ENCODE results near the gene LAMTOR2.

The LAMTOR2 gene

GRCh38 chr1:156076609-156077429 is 22.2 kb downstream of the LAMTOR2 start:
- no peak for DNase-seq

GRCh38 chr1:156077430-156077760 is 22.8 kb downstream of the LAMTOR2 start:
- DNase-seq, result no peak

DNA sequence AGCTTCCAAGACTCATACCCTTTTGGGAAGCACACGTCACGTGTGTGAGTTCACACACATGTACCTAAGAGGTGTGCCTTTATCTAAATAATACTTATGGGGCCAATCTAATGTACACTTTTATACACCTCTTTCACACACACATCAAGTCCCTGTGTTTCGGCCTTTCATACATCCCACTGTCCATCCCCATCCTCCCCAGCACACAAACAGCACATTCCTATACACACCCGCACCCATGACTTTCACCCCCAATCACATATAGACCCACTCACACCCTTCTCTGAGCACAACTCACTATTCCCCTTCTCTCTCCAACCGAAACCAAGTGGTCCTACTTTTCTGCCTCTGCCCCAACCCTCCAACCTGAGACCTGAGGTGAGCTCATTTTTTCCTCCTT is 24.1 kb downstream of the LAMTOR2 start:
- no peak for DNase-seq

DNA sequence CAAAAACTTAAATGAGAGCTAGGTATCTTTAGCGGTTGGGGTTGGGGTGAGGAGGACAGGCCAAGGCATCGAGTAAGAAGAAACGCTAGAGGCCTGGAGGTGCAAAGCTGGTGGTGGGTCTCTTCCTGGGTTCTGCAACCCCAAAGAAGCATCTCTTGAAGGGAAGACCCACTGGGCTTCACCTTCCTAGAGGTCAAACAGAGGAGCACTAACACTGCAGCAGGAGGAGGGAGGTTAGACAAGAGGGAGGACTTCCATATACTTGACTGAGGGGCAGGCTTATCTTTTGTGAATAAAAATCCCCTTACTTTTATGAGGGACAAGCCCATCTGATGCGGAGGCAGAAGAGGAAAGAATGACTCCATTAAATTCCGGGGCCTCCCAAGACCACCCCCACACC is 25.2 kb downstream of the LAMTOR2 start:
- DNase-seq, result no peak

- DNase-seq, result no peak
These were observed 25.8 kb downstream of the LAMTOR2 start for GRCh38 chr1:156080241-156080862.

DNA sequence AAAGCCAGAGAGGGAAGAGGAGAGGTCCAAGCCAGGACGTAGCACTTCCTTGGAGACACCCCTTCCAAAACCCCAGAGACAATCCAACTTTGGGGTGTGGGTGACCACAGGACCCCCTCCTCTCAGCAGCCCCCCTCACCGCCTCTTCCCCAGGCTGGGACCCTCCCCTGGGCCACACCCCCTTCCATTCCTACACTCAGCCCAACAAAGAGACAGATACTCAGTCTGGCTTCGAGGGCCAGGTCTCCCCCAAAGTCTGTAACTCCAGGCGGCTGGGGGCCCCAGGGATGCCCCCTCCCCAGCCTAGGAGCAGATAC is 26.2 kb downstream of the LAMTOR2 start:
- no peak for DNase-seq

DNA sequence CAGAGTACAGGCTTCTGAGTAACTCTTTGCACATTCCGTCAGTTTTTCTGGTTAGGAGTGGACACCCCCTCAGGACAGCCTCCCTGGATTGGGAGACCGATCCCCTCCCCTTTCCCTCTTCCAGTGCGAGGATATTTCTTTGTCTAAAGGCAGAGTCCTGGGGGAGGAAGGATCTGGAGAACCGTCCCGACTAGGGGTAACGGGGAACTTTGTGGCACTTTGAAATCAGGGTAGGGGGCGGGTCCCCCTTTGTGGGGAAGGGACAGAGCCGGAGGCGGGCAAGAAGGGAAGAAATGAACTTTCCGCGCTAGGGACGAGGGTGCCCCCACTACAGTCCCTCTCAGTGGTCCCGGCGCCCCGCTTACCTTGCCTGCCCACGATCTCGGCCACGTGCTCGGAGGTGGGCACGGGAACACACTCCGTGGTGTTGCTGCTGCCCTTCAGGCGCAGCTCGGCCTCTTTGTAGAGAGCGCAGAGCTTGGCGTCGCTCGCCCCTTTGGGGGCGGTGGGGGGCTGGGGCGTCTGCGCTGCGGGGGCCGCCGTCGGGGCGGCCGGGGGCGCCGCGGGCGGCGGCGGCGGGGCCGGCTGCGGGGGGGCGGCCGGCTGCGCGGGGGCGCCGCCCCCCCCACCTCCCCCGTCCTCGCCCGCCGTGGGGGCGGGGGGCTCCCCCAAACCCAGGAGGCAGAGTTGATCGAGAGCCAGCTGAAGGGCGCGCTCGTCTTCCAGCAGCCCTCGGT is 26.8 kb downstream of the LAMTOR2 start:
- no peak for DNase-seq

DNA sequence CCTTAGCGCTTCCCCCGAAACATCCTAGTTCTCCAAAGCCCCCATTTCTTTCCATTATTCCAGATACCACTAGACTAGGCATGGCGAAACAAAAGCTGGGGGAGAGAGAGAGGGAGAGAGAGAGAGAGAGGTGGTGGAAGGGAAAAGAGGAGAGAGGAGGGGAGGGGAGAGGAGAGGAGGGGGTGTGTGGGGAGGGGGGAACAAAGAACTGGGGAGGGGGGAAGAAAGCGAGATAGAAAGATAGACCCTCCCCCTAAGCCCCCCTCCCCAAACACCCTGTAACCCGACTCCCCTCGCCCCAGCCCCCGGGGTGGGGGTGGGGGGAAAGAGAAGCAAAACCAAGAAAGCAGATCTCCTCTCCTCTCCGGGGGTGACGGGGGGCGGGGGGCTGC is 27.3 kb downstream of the LAMTOR2 start:
- no peak for DNase-seq

DNA sequence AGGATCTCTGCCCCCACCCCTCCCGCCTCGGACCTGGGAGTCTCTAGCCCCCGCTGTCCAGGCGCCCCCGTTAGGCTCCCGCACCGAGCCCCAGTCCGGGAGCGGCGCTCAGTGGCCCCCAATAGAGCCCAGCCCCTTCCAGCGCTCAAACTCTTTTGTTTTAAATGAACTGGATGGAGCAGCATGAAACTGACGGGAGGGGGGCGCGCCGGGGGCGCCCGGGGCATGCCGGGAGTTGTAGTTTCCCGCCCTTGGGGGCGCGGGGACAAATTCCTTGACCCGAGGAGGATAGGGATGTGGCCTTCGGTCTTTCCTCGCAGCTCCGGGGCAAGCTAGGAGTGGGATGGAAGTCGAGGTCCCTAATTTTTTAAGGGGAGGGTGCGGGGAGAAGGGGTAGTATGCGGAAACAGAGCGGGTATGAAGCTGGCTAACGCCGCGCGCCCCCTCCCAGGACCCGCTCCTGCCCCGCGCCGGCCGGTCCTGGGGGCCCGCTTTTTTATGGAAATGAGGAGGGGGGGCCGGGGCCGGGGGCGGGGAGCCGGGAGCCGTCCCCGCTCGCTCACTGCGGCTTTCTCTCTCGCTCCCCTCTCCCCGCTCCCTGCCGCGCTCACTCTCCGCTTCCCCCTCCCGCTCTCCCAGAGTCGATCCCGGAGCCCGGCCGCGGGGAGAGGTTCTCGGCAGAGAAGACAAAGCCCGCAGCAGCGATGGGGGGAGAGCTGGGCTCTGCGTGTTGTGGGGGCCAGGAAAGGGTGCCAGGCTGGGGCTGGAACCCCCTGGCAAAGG is 27.9 kb downstream of the LAMTOR2 start, which contains the start of gene MEX3A:
Gene MEX3A, minus strand, starts transcription at position 157 of the 783 bp plus-strand sequence. CDS start 467 bp downstream, outside the sequence.
- peak; percentile 29 for DNase-seq

- peak; percentile 78 for DNase-seq
These were observed 29.5 kb downstream of the LAMTOR2 start for GRCh38 chr1:156083800-156084790.

- no peak for DNase-seq
These were observed 31.7 kb downstream of the LAMTOR2 start for GRCh38 chr1:156086256-156086662.

GRCh38 chr1:156089704-156090103 is 35.1 kb downstream of the LAMTOR2 start:
- peak; percentile 16 for DNase-seq

GRCh38 chr1:156090138-156090839 is 35.7 kb downstream of the LAMTOR2 start:
- DNase-seq, result peak; percentile 52

DNA sequence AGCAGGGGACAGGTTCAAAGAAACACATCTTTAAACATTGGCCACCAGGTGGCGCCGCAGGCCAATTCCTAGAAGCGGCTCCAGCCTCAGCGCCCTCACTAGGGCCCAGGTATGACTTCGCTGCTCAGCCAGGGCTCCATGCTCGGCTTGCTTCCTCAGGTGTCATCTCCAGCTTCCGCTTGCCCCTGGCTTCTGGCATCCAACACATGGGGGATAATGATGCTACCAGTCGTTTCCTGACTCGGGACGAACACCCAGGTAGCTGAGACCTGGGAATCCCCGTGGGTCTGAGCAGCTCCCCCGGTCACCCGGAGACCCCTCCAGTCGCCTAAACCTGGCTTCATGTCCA is 36.2 kb downstream of the LAMTOR2 start:
- peak; percentile 52 for DNase-seq

GRCh38 chr1:156091610-156092009 is 37.0 kb downstream of the LAMTOR2 start:
- no peak for DNase-seq

DNA sequence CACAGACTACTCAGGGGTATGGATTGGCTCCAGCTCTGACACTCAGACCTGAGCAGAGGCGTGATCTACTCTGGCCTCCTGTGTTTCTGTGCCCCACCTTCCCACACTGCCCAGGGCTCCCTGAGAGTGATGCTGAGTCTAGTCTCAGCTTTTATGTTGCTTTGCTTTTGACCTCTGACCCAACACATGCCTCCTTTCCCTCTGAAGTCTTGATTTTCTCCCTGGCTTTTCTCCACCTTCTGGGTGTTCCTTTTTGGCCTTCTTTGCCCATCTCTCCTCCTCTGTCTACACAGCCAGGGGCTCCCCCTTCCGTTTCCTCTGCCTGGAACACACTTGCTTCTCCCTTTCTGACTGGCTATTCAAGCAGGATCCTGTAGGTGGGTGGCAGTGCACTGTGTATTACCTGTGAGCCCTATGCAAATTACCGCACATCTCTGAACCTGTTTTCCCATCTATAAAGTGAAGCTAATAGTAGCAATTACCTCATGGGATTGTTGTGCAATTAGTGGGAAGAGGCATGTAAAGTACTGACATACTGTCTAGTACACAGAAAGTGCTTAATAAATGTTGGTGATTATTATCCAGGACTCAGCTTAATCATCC is 41.4 kb downstream of the LAMTOR2 start:
- DNase-seq, result no peak

DNA sequence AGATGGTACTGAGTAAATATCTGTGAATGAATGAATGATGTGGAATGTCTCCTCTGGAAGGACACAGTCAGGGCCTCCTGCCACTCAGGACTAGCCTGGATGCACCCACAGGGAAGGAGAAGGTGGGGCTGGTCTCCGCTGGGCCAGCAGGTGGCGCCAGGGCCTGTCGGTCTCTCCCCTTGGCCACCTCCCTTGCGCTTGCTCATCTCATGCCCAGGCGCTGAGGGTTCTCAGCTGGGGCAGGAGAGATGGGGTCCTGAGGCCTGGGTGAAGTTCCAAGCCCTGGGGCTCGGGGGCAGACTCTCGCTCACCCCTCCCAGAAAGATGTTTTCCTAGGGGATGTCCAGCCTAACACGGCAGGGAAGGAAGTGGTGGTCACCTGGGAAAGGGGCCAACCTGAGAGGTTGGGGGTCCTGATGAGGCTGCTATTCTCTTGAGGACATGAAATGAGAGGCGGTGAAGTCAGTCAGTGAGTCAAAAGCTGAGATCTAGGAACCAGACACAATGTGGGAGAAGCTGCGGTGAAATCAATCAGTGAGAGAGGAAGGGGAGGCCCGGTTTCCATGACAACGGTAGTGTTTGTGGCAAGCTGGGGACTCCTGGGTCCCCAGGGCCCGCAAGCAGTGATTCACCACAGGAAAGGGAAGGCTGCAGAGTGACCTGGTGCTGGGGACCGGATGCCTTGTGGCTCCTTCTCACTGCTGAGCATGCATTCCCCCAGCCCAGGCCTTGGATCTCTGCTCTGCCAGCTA is 42.2 kb downstream of the LAMTOR2 start:
- DNase-seq, result peak; percentile 91

DNA sequence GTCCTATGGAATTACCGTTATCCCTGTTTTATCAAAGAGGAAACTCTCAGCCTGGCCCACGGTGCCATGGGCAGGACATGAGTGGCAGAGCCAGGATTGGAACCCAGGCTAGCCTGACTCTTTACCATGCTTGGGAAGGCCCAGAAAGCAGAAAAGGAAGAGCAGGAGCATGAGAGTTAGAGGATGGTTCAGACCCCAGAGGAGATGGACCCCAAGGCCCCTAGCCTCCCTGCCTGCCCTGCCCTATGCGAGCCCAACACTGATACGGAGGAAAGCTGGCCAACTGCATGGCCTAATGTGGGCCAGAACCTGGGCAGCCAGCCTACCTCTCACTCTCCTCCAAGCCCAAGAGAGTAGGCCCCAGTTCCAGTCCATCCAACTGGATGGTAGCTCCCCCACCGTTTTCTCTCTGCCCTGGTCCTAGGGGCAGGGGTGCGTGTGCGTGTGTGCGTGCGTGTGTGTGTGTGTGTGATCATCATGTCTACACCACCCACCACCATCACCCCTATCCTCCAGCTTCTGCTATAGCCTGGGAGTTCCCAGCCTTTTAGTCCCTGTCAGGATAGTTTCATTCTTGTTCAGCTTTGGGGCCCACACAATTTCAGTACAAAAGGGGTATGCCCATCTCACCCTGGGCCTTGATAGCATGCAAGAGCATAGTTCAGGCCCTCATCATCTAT is 43.1 kb downstream of the LAMTOR2 start:
- DNase-seq, result no peak

GRCh38 chr1:156098784-156099183 is 44.2 kb downstream of the LAMTOR2 start:
- no peak for DNase-seq

DNA sequence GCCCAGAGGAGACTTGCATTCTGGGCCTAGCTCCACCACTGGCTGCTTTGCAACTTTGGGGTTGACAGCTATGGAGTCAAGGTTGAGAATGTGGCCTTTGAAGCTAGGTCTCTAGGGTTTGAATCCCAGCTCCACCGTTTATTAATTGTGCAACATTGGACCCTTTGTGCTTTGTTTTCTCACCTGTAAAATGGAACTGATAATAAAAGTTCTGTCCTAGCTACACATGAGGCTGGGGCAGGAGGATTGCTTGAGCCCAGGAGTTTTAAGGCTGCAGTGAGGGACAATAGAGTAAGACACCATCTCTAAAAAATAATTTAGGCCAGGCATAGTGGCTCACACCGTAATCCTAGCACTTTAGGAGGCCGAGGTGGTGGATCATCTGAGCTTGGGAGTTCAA is 44.7 kb downstream of the LAMTOR2 start:
- DNase-seq, result no peak
